Measurements from ENCODE around the gene RIT1.

DNA sequence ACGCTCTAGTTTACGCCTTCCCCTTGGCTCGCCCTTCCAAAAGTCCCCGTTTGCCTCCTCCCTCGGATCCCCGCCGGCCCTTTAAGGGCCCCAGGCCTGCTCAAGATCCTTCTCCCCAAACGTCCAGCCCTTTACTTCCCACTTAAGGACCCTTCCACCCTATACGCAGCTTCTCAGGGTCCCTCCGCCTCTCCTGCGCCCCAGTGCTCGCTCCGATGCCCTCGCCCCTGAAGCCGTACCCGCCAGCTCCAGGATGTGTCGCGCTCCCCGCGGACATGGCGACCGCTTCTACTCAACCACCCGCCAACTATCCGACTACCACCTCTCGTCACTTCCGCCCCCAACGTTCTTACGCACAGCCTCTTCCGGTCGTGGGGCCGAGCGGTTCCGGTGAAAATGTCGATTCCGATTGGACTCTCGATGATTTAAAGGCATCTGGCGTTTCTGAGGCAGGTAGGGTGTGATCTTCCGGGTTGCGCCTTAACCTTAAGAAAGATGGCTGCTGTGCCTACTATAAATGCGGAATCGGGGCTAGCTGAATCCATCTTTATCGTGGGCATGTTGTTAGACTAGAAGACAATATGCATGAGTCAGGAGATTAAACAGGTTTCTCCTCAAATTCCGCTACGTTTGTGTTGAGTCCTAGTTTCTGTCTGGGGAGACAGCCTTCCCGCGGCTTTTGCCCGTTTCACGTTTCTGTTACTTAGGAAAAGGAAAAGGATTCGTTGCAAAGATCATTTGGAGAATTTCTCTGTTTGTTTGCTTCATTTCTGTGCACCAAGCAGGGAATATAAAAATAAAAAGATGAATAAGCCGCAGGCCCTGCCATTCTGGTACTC lies 23.2 kb upstream of the RIT1 start, which contains the start of gene KHDC4:
- peak; percentile 99 for TF ChIP-seq POLR2A (IDR thresholded peaks at IDR 0.05; ENCODE audit: low read length)
- TF ChIP-seq GATA1 (IDR thresholded peaks at IDR 0.05; ENCODE audit: low read depth, low read length), result no peak
